NCI-H187 (cell line): ENCODE results near the gene PQBP1.

Source experiments
- DNase-seq, 2 experiments: peaks; one replicate each; lab custom pipeline; 2025; lab: John Stamatoyannopoulos, UW

The PQBP1 gene

DNA sequence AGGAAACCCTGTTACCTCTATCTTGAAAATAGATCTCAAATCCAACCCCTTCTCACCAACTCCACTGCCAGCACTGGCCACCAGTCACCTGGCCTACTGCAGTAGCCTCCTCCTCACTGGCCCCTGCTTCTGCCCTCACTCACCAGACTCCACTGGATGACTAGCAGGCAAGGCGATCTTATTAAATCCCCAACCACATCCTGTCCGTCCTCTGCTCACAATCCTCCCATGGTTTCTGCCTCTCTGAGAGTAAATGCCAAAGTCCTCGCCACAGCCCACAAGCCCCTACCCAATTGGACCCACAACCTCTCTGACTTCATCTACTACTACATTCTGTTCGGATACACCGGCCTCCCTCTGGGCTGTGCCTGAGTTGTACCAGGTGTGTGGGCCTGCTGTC lies 26.5 kb downstream of the PQBP1 start:
- no peak for DNase-seq

DNA sequence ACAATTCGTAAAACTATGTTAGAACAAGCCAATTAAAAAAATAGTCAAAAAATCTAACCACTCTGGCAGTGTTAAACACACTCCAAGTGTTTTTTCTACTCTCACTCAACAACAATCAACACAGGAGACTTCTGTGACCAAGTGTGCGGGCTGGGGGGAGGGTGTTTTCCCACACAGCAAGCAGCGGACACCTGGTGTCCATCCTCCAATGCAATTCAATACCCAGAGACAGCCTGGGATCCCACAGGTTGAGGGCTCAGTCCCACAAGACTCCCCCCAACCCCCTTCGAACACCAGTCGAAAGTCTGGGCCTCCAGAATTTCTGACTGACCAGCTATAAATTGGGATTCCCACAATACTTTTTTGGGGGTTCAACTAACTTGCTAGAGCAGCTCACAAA lies 29.4 kb downstream of the PQBP1 start:
- no peak for DNase-seq

DNA sequence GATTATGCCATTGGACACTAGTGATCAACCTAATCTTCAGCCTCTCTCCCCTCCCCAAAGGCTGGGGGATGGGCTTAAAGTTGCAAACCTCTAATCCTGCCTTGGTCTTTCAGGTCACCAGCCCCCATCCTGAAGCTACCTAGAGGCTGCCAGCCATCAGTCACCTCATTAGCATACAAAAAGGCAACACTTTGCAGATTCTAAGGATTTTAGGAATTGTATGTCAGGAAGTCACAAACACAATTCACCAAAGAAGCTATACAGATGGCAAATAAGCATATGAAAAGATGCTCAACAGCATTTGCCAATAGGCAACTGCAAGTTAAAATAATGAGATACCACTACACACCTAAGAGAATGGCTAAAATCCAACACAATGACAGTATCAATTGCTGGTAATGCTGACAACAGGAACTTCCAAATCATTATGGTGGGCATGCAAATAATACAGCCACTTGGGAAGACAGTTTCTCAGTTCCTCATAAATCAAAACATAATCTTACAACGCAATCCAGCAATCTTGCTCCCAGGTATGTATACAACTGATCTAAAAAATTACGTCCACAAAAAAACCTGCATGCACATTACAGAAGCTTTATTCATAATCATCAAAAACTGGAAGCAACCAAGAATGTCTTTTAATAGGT lies 30.1 kb downstream of the PQBP1 start:
- DNase-seq = no peak

DNA sequence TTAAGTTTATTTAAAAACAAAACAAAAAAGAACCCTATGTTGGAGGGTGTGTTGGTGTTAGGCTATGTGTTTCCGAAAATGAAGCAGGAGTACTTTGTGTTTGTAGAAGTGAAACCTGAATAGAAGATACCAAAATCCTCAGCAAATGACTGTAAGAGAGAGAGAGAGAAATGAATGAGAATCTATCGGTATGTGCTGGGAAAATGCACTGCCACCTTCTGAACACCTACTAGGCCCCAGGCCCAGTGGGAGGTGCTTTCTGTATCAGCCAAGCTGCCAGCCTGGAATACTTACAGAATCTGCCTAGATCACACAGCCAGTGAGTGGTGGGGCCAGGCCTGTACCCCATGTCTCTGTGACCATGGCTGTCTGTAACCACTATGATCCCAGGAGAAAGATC lies 36.0 kb downstream of the PQBP1 start:
- no peak for DNase-seq

DNA sequence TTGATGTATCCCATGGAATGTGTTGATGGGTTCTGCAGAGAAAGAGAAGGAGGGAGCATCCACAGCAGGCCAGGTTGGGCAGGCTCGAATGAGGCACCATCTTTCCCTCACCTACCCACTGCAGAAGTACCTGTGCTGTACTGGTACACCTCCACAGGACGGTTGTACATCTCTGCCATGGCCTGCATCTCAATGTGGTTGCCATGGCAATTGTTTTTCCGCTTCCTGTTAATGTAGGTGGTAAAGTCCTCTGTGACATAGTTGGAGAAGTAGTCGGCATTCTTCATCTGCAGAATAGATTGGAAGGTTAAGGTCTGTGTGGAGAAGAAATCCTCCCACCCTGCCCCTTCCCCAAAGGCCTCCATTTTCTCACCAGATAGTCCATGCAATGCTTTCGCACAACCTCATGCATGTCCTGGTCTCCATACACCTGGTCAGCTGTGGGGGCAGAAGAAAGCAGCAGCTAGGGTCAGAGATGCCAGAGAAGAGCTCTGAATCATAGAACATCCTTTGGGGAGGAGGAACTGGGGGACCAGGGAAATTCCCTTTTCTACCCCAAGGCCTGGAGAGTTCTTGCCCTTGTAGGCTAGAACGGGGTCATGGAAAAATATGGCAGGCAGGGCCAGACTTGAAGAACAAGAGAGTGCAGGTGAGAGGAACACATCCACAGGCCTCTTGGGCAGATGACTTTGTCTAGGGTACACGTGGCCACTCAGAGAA lies 37.0 kb downstream of the PQBP1 start:
- no peak for DNase-seq

DNA sequence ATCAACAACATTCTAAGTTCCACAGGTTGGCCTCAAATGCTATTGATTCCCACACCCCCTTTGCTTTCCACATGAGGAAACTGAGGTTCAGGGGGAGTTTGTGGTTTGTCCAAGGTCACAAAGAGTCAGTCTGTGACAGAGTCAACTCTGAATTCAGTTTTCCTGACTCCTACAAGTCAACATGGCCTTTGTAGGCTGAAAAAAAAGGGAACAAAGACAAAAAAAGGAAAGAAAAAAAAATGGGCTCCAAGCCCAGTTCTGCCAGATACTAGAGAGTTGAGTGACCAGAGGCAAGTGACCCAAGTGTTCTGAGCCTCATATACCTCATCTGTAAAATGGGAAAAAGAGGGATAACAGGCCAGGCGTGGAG lies 37.6 kb downstream of the PQBP1 start:
- DNase-seq = no peak

DNA sequence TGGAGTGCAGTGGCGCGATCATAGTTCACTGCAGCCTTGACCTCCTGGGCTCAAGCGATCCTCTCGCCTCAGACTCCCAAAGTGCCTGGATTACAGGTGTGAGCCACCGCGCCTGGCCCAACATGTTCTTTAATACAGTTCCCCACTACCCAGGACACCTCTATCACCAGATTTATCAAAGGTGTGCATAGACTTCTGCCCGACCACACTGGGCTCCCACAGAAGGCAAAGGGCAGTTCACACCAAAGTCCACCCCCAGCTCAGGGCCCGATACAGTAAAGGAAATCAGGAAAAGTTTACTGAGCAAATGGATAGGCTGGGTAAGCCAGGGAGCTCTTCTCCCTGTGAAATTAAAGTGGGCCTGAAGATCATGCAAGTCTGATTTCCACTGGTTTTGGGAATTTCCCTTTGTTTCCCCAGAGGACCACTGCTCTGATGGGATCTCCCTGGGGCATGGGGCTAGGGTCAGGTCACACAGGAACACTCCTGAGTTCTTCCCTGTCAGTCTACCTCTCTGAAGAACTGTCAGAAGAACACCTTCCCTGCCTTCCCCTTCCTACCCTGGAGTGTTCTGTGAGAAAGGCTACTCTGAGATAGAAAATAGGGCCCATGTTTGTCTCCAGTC lies 38.8 kb downstream of the PQBP1 start:
- no peak for DNase-seq

DNA sequence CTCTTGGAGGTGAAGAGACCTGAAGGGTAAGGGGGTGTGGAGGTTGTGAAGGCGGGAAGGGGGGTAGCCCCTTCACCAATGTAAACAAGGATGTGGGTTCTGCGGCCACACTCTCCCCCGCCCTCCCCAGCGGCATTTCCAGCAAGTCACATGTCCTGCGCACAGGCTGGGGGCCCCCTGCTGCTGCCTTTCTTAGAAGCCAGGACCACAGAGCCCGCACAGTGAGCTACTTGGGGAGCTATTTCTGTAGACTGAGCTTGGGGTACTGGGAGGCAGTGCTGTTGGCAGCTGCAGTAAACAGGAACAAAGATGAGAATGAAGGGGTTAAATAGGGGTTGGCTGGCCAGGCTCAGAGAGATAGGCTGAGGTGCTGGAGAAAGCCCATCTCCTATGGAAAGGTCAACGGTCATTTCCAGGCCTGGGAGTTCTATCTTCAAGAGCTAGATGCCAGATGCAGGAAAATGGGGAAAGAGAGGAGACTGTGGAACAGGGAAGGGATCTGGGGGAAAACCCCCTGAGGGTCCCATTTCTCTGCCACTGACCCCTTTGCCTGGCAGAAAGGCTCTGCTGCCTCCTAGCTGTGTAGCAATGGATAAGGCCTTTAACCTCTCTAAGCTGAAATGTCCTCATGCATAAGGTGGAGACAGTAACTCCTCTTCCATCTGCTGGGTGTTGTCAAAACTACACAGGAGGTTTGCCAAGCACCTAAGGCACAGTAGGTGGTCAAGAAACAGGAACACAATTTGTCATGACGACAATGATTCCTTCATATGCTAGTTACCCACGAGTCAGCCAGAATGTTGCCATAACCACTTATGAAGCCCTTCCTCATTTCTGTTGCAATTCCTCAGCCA lies 39.6 kb downstream of the PQBP1 start:
- no peak for DNase-seq

DNA sequence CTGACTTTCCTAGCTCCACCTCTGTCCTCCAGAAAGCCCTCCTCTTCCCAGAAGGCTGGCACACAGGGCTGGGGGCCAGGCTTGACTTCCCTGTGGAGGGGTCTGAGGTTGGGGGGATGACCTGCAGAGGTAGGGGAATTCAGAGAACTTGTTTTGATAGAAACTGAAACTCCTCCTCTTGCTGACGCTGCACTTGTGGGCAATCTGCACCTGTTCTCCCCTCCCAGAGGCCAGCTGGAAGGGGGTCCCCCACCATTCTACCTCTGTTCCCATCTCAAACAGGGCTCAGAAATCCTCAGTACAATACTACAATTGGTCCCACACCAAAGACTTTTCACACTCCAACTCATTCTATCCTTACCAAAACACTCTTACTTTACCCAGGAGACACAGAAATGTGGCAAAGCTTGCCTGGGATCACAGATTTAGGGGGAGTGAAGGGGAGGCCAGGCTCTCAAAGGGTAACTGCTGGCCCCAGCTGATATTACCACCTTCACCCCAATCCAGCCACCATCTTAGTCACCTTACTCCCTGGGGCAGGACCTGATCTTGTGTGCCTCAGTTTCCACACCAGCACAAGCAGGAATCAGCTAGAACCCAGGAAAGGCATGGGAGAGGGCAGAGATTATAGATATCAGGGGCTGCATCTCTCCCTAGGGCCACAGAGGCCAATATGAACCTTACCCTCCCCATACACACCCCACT lies 41.1 kb downstream of the PQBP1 start:
- DNase-seq = no peak

DNA sequence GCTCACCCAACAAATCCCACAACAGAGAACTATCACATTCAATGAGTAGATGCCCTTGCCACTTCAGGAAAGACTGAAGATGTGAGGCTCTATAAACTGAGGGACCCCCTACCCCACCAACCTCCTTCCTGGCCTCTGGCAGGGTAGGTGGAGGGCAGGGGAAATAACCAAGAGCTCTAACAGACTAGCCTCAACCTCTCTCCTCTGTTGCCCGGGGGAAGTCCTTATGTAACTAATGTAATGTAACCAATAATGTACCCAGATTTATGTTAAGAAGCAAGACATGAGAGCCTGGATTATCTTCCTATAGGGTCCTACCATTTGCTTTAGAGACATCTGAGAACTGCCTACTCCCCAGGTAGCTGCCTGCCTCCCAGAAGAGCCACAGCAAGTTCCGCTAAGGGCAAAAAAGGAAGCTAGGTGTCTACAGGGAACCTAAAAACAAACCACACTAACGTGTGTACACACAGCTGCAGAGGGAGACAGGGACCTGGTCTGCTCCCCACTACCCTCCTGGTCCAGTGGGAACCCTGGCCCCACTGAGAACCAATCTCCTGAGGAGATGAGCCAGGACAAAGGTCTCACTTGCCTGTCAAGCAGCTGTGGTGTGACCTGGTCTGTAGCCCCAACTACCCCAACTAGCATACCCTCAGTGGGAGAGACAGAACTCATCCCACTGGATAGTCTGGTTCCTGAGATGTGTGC lies 41.9 kb downstream of the PQBP1 start:
- no peak for DNase-seq

DNA sequence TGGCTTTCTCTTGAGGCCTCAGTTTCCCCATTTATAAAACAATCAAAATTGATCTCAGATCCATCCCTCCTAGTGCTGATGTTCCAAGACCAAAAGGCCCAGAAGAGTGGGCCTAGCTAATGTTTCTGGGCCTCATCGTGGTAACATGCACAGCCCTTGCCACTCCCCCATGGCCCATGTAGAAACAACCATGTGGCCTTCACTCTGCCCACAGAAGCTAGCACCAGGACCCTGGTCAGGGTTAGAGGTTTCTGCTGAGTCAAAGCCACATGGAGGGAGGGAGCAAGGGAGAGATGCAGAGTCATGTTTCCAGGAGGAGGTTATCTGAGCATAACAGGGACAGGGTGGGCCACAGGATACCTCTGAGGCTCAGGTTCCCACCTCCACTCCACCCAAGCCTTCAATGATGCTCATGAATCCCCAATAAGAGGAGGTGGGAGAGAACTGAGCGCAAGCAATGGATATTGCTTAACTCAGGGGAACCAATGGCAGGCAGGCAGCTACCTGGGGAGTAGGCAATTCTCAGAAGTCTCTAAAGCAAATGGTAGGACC lies 42.8 kb downstream of the PQBP1 start:
- DNase-seq = no peak

DNA sequence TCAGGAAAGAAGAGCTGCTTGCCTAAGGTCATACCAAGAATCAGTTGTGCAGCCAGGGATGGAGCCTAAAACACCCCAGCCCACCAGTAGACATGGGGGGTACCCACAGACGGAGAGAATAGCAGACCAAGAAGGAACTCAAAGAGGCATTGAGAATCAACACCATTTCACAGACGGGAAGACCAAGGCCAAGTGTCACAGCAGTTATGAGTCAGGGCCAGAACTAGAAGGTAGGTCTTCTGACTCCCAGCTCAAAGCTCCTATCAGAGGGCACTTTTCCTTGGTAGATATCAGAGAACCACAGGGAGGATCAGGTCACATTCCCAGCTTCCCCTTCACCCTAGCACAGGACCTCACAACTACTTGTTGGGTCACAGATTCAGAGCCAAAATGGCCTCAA lies 45.2 kb downstream of the PQBP1 start:
- no peak for DNase-seq

DNA sequence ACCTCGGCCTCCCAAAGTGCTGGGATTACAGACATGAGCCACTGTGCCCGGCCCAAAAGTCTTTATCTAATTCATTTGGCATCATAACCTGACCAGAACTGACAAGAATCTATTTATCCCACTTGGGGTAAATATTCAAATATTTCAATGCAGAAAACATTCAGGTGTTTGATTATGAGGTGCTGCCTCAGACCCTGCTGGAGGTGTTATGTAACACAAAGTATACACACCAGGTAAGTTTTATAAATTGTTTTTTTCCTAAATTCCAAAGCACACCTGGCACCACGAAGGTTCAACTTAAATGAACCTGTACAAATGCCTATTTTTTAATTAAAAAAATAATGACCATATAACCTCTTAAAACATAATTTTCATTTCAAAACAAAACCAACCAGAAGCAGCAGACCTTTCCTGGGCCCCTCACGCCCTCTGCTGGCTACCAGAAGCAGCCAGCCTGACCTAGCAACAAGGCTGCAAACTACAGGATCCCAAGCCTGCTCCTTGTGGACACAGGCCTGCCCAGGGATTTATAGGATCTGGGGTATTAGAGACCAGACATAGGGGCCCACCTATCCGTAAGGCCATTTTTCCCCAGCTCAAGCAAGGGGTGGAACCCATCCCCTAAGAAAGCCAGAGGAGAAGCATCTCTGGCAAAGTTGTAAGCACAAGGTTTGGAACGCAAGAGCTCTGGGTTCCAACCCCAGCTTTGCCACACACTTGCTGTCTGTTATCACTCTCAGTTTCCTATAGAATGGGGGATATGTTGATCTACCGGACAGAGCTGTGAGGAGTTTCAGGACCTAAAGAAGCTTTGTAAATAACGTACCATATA lies 48.0 kb downstream of the PQBP1 start:
- DNase-seq = no peak

DNA sequence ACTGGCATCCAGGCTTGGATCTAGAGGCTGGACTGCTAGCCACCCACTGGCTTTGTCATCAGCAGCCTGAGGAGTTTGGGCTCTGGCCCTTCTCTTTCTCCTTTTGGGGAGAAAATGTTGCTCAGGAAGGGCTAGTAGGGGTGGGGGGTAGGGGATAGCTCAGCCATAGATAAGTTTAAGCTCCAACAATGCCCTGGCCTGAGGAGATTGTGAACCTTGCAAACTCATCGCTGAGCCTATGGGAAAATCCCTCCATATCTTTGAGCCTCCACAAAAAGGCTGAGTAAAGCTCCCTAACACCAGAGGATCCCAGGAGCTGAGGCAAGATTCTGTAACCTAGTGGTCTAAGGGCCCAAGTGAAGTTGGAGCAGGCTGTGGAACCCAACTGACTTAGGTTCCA lies 50.9 kb downstream of the PQBP1 start:
- DNase-seq = no peak
